EL (cell line): ENCODE measurements around the gene LAMP1.
"Not testable (repeated sequence)": the region's sequence is repeated elsewhere in the genome, so short reads cannot be mapped to it uniquely, and the experiment has no call there.

ENCODE experiments used
- DNase-seq: peaks from one replicate; pipeline ENCODE4 v3.0.0-alpha.2; 2016

The LAMP1 gene

GRCh38 chr13:113329656-113330312 lies 32.7 kb downstream of the LAMP1 start:
- no peak for DNase-seq

- no peak for DNase-seq
Observed at GRCh38 chr13:113332615-113333014, 35.6 kb downstream of the LAMP1 start.

- no peak for DNase-seq
Observed at GRCh38 chr13:113333076-113333475, 36.0 kb downstream of the LAMP1 start.

GRCh38 chr13:113337556-113337955 lies 40.5 kb downstream of the LAMP1 start:
- no peak for DNase-seq

GRCh38 chr13:113337976-113338375 lies 40.9 kb downstream of the LAMP1 start:
- DNase-seq = no peak

- no peak for DNase-seq
Observed at GRCh38 chr13:113338451-113338850, 41.4 kb downstream of the LAMP1 start.

- DNase-seq = no peak
Observed at GRCh38 chr13:113342820-113343691, 46.0 kb downstream of the LAMP1 start.

GRCh38 chr13:113343692-113343968 lies 46.6 kb downstream of the LAMP1 start:
- DNase-seq = no peak

GRCh38 chr13:113345486-113345885 lies 48.4 kb downstream of the LAMP1 start:
- no peak for DNase-seq

GRCh38 chr13:113347736-113348225 lies 50.7 kb downstream of the LAMP1 start:
- not testable (repeated sequence) for DNase-seq

GRCh38 chr13:113348591-113348990 lies 51.6 kb downstream of the LAMP1 start:
- no peak for DNase-seq

- no peak for DNase-seq
Observed at GRCh38 chr13:113349050-113349449, 52.0 kb downstream of the LAMP1 start.

- DNase-seq = no peak
Observed at GRCh38 chr13:113349491-113349890, 52.5 kb downstream of the LAMP1 start.

- DNase-seq = no peak
Observed at GRCh38 chr13:113350065-113350937, 53.3 kb downstream of the LAMP1 start.

GRCh38 chr13:113350938-113351335 lies 53.9 kb downstream of the LAMP1 start:
- no peak for DNase-seq

GRCh38 chr13:113351514-113352026 lies 54.5 kb downstream of the LAMP1 start:
- no peak for DNase-seq

- no peak for DNase-seq
Observed at GRCh38 chr13:113353254-113353653, 56.2 kb downstream of the LAMP1 start.

- DNase-seq = no peak
Observed at GRCh38 chr13:113354831-113355610, 58.0 kb downstream of the LAMP1 start.

- DNase-seq = no peak
Observed at GRCh38 chr13:113355621-113356020, 58.6 kb downstream of the LAMP1 start.

- no peak for DNase-seq
Observed at GRCh38 chr13:113356596-113356995, 59.6 kb downstream of the LAMP1 start.

- peak; percentile 54 for DNase-seq
Observed at GRCh38 chr13:113357529-113357928, 60.5 kb downstream of the LAMP1 start.

GRCh38 chr13:113358653-113359190 lies 61.7 kb downstream of the LAMP1 start:
- DNase-seq = no peak
